ENCODE data around the gene PHC2. TPM values are rescaled to one million over a fixed set of nuclear protein-coding genes. Genes with fewer than 3 reads are reported as not detected.

The PHC2 gene
- total RNA-seq, 1 donor from 2014 or later = 105 TPM

DNA sequence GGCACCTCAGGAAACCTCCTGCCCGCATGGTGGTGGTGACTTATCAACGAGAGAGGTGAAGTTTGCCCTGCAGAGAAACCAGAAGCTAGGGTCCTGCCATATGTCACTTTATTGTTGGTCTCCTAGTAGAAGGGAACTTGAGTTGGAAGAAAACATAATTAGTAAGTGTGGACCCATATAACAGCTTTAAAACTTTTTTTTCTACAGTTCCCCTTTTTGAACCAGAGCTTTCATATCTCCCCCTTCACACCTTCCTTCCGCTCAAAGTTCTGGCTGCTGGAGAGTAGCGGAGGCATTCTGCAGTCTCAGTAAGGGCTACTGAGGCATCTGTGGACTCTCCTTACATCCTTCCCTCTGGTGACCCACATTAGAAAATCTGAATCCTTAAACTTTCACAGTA lies 48.9 kb downstream of the PHC2 start:
- intact Hi-C loops (cut with micrococcal nuclease) = no loop called here
- no peaks in the 10 kb centered on the region for H3K36me3 ChIP-seq
- DNase-seq = no peak
- H3K27ac ChIP-seq (replicated peaks) = peak overlapping the region; percentile 74
- H3K27me3 ChIP-seq (ENCODE audit: low read depth) = no peaks in the 10 kb centered on the region
- no peak overlapping the region for H3K4me3 ChIP-seq
- H3K4me1 ChIP-seq = peaks cover 76% of the 10 kb centered on the region
- no peaks in the 10 kb centered on the region for H3K9me3 ChIP-seq (replicated peaks)
- TF ChIP-seq, protein P1, sequence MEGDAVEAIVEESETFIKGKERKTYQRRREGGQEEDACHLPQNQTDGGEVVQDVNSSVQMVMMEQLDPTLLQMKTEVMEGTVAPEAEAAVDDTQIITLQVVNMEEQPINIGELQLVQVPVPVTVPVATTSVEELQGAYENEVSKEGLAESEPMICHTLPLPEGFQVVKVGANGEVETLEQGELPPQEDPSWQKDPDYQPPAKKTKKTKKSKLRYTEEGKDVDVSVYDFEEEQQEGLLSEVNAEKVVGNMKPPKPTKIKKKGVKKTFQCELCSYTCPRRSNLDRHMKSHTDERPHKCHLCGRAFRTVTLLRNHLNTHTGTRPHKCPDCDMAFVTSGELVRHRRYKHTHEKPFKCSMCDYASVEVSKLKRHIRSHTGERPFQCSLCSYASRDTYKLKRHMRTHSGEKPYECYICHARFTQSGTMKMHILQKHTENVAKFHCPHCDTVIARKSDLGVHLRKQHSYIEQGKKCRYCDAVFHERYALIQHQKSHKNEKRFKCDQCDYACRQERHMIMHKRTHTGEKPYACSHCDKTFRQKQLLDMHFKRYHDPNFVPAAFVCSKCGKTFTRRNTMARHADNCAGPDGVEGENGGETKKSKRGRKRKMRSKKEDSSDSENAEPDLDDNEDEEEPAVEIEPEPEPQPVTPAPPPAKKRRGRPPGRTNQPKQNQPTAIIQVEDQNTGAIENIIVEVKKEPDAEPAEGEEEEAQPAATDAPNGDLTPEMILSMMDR (IDR thresholded peaks at IDR 0.05; ENCODE audit: borderline replicate concordance) = no peak

DNA sequence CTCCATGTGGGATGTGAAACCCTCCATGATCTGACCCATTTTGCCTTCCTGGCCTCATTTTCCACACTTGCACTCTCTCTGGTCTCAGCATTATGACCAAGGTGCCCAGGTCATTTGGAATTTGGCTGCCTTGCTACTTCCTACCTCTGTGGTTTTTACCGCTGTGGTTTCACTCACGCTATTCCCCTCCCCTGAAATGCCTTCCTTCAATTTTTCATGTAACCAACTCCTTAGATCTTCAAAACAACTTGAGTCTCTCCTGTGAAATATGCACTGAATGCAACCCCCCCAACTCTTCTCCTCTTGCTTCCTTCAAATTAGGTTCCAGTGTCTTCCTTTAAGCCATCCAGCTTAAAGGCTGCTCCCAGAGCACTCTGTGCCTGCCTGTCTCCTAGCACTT lies 50.1 kb downstream of the PHC2 start:
- no peaks in the 10 kb centered on the region for H3K9me3 ChIP-seq (replicated peaks)
- H3K4me3 ChIP-seq = no peak overlapping the region
- H3K27me3 ChIP-seq (ENCODE audit: low read depth) = no peaks in the 10 kb centered on the region
- TF ChIP-seq, protein P1 (IDR thresholded peaks at IDR 0.05; ENCODE audit: borderline replicate concordance) = no peak
- no peak for DNase-seq
- no peaks in the 10 kb centered on the region for H3K36me3 ChIP-seq
- H3K27ac ChIP-seq (replicated peaks) = peak overlapping the region; percentile 75
- peaks cover 72% of the 10 kb centered on the region for H3K4me1 ChIP-seq
- intact Hi-C loops (cut with micrococcal nuclease) = no loop called here

DNA sequence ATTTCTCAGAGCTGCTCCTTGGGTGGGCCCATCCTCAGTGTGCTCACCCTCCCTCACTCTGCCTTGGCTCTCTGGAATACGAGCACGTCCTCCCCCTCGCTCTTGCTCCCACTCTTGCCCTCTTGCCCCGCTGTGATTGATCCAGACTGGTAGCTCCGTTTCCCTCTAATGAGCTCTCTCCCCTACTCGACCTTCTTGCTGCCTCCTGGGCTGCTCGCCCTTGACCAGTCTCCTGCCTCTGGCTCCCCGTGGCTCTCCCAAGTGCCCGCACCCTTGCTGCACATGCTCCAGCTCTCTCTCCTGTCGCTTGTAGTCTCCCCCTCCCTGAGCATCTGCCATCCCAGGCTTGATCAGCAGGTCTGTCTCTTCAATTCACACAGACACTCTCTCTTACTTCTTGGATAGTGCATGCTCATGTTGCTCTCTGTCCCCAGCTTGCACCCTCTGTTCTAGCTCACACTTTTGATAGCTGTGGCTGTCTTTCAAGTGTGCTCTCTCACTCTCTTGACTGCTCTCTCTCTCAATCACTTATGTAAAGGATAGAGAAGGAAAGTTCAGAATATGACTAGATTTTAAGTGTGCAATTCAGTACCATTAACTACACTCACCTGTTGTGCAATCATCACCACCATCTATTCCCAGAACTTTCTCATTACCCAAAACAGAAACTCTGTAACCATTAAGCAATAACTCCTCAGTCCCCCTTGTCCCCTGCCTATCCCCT lies 51.1 kb downstream of the PHC2 start:
- DNase-seq = no peak
- intact Hi-C loops (cut with micrococcal nuclease) = loop anchor here (10.0 kb wide), 1 partner anchor 75 kb away; no protein-coding TSS in a partner anchor
- peaks cover 77% of the 10 kb centered on the region for H3K4me1 ChIP-seq

DNA sequence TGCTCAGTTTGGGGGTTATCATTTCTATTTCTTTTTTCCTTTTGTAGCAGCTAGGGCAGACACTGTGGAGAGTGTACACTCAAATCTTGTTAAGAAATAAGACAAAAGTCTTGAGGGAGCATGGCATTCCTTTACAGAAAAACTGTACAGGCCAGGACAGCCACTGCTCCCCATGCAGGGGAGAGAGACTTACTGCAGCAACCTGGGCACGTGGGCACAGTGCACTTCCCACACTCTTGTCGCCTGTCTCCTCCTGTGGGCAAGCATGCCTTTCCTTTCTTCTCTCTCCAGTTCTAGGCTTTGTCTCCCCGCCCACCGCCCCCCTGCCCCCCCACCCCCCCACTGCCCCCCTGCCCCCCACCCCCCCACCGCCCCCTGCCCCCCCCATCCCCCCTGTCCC lies 51.9 kb downstream of the PHC2 start:
- no peak for DNase-seq
- Histone ChIP-seq H3K4me1 (peaks cover 77% of the 10 kb centered on the region), H3K36me3 (no peaks in the 10 kb centered on the region), H3K9me3 (replicated peaks) (no peaks in the 10 kb centered on the region), H3K27ac (replicated peaks) (peak overlapping the region; percentile 77), H3K4me3 (no peak overlapping the region), H3K27me3 (ENCODE audit: low read depth) (no peaks in the 10 kb centered on the region)
- intact Hi-C loops (cut with micrococcal nuclease) = loop anchor here (10.0 kb wide), 1 partner anchor 76 kb away; no protein-coding TSS in a partner anchor
- TF ChIP-seq, protein P1 (IDR thresholded peaks at IDR 0.05; ENCODE audit: borderline replicate concordance) = peak; percentile 13

More for the DNA sequence above, 51.1 kb downstream of the PHC2 start:
- Histone ChIP-seq H3K36me3 (no peaks in the 10 kb centered on the region), H3K4me3 (no peak overlapping the region), H3K27me3 (ENCODE audit: low read depth) (no peaks in the 10 kb centered on the region), H3K9me3 (replicated peaks) (no peaks in the 10 kb centered on the region), H3K27ac (replicated peaks) (peak overlapping the region; percentile 75)
- TF ChIP-seq, protein P1 (IDR thresholded peaks at IDR 0.05; ENCODE audit: borderline replicate concordance) = no peak

DNA sequence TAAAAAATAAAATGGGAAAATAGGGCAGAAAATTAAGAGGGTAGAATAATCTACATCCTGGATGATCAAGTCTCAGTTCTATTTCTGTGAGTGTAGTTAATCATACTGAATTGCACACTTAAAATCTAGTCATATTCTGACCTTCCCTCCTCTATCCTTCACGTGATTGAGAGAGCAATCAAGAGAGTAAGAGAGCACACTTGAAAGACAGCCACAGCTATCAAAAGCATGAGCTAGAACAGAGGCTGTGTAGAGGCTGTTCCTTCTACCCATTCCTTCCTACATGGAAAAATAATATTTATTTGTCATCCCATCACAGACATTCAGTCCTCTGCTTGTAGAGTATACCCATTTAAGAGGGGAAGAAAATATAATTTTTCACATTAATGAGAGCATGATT lies 52.4 kb downstream of the PHC2 start:
- intact Hi-C loops (cut with micrococcal nuclease) = loop anchor here (10.0 kb wide), 1 partner anchor 76 kb away; no protein-coding TSS in a partner anchor
- TF ChIP-seq, protein P1 (IDR thresholded peaks at IDR 0.05; ENCODE audit: borderline replicate concordance) = no peak
- Histone ChIP-seq H3K4me3 (no peak overlapping the region), H3K36me3 (no peaks in the 10 kb centered on the region), H3K27ac (replicated peaks) (peak overlapping the region; percentile 77), H3K4me1 (peaks cover 77% of the 10 kb centered on the region), H3K27me3 (ENCODE audit: low read depth) (no peaks in the 10 kb centered on the region), H3K9me3 (replicated peaks) (no peaks in the 10 kb centered on the region)
- no peak for DNase-seq

All from left ventricle myocardium inferior (tissue), 1 donor.